HG03060 (cell line): ENCODE data around the gene HSPA1B.
"Not testable (repeated sequence)": the region's sequence is repeated elsewhere in the genome, so short reads cannot be mapped to it uniquely, and the experiment has no call there.

Experiments used
- ATAC-seq: cut with Tn5 transposase; IDR thresholded peaks from one replicate; pipeline ENCODE4 v1.9.1; 2021; ENCODE audit warnings: low read depth, moderate number of reproducible peaks; ENCODE audit not compliant: unreplicated experiment

The HSPA1B gene

GRCh38 chr6:31827286-31828079 is at the start of gene HSPA1B:
HSPA1B (plus strand) TSS chr6:31827738; CDS start chr6:31827951, 213 bp downstream.
- peak; percentile 51 for ATAC-seq

- ATAC-seq = no peak
These were observed 49.3 kb upstream of the HSPA1B start for GRCh38 chr6:31778193-31778592.

DNA sequence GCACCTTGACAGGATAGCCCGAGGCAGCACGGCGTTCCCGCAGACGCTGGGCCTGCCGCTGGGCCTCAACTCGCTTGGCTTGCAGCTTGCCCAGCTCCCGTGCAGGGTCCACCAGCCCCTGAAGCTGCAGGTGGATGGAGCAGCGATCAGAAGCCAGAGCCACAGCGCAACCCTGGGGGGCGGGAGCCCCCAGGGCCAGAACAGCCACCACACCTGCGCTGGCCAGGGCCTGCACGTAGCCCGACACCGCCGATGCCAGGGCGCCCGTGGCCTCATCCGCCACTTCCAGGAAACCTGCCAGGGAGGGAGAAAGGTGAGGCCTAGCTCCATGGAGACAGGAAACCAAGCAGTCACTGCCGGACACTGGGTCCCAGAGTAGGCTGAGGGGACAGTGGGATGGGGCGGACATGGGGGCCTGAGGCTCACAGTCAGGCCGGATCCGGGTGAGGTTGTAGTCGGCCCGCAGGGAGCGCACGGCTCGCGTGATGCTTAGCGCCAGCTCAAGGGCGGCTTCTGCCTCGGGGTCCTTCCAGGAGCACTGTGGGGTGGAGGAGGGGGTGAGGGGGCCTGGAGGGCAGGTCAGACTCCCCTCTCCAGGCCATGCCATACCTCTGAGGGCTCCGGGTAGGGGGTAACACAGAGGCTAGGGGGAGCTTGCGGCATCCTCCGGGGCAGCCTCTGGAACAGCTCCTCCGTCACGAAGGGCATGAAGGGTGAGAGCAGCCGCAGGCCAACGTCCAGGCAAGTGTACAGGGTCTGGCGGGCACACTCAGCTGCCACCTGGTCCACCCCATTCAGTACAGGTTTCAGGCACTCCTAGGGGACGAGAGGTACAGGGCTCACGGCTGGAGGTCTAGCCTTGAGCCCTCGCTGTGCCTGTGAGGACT is 48.3 kb upstream of the HSPA1B start:
- ATAC-seq = no peak

- no peak for ATAC-seq
These were observed 47.6 kb upstream of the HSPA1B start for GRCh38 chr6:31779908-31780307.

DNA sequence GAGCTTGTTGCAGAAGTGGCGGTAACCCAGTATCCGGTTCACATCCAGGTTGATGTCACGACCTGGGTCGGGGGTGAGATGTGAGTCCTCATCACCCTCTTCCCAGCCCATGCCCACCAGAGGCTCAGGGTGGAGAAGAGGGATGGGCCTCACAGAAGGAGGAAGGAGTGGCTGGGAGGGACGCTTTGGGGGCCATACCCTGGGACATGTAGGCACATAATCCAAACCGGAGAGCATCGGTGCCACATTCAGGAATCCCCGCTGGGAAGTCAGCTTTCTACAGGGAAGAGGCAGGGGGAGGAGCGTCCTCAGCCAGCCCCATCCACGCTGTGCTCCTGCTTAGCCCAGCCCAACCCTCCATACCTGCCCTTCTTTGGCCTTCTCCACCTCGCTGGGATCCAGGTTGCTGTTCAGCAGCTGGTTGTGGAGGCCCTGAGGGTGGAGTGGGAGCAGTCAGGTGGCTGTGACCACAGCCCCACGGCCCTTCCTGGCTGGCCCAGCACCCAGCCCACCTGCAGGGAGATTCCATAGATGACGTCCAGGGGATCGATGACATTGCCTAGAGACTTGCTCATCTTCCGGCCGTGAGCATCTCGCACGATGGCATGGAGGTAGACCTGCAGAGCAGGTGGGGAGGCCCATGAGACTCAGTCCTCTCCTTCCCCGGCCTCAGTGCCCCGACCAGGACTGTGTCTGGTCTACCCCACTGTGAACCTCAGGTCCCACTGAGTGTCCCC is 46.9 kb upstream of the HSPA1B start:
- no peak for ATAC-seq

GRCh38 chr6:31781244-31782125 is 46.1 kb upstream of the HSPA1B start:
- ATAC-seq = no peak

GRCh38 chr6:31782126-31782855 is 45.2 kb upstream of the HSPA1B start:
- no peak for ATAC-seq

GRCh38 chr6:31784098-31784925 is 43.2 kb upstream of the HSPA1B start:
- ATAC-seq = no peak

DNA sequence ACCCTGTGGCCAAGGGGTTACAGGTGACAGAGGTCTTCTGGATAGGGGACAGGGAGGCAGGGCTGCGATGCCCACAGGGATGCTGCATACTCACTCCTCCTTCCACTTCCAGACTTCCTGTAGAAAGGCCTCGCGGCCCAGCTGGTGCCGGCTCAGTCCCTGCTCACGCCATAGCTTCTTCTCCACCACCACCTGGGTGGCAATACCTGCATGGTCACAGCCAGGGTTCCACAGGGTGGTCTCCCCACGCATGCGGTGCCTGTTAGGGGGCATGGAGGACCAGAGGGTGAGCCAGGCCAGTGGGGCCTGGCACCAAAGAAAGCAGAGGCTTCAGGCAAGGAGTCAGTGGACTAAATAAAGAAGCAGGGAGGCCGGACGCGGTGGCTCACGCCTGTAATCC is 42.1 kb upstream of the HSPA1B start:
- no peak for ATAC-seq

GRCh38 chr6:31791324-31792089 is 36.0 kb upstream of the HSPA1B start:
- no peak for ATAC-seq

DNA sequence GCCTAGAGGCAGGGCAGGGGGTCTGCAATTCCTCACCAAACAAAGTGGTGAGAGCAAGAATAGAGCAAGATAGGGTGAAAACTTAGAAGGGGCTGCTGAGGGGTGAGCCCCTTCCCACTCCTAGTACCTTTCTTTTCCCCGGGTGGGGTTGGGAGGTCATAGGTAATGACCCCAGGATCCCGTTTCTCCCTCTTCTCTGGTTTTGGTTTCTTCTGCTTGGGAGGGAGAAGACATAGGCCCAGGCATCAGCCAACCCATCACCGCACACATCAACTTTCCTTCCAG is 35.5 kb upstream of the HSPA1B start:
- no peak for ATAC-seq

- ATAC-seq = no peak
These were observed 34.8 kb upstream of the HSPA1B start for GRCh38 chr6:31792761-31793171.

GRCh38 chr6:31793927-31794245 is 33.7 kb upstream of the HSPA1B start:
- not testable (repeated sequence) for ATAC-seq

DNA sequence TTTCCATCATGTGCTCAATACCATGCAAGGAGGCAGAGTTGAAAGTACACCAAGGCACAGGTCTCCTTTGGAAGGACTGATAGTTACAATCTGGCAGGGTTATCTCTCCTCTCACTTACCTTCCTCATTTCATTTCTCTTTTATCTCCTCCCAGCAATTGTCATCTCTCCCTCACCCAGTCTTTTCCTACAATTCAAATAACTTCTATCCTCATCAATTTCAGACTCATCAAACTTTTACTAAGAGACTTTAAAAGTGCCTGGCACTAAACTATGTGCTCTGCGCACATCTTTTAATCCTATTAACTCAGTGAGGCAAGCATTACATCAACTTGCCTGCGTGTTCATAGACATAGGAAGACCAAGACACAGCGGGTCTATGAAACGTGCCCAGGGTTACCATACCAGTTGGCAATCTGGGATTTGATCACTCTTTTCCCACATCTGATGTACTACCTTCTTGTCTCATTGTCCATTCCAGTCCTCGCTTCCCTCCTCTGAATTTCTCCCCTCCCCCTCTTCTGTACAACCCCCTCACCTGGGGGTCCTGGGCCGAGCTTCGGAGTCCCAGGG is 33.2 kb upstream of the HSPA1B start:
- no peak for ATAC-seq

DNA sequence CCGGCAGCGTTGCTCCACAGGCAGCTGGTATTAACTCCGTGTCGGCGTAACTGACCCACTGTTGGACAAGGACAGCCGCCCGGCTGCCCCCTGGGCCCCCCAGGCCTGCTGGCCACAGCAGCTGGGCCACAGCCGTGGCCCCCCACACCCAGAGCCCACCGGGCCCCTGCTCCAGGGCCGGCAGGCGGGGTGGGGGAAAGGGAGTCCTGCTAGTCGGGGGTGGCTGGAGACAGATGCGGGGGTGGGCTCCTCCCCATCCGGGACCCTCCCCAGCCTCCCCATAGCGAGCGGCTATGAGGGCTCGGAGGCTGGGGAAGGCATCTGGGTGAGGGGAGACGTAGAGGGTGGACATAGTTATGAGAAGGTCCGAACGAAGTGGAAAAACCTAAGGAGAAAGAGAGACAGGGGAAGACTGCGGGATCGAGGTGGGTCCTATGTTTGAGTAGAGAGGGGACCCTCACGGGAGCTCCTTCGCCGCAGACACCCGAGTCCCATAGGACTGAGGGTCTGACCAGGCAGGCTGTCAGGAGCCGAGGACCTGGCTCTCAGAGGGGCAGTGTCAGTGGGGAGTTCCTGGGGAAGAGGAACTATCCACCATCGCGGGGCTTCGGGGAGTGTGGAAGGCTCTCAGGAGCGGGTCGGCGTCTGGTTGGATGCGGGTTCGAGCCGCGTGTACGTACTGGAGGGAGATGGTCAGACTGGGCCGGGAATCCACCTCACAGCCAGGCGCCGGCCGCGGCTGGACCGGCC is 32.5 kb upstream of the HSPA1B start:
- no peak for ATAC-seq

- no peak for ATAC-seq
These were observed 31.8 kb upstream of the HSPA1B start, which contains the start of gene VARS1 for GRCh38 chr6:31795616-31796298. VARS1 (minus strand) TSS chr6:31795752; CDS start chr6:31795217, 535 bp downstream.
